Measurements from ENCODE around the gene OR10J4.
A peak's percentile ranks its signal among the peaks of the same experiment; 100 is the strongest.

Gene OR10J4

GRCh38 chr1:159459551-159459950, 27.5 kb downstream of the OR10J4 start:
- TF ChIP-seq CTCF (IDR thresholded peaks at IDR 0.05): no peak
- no peak for DNase-seq (ENCODE audit: low spot score)
- Histone ChIP-seq H3K4me3 (no peak overlapping the region), H3K27ac (no peak overlapping the region)

- Histone ChIP-seq H3K27ac (no peak overlapping the region), H3K4me3 (no peak overlapping the region)
- DNase-seq (ENCODE audit: low spot score): no peak
- TF ChIP-seq CTCF (IDR thresholded peaks at IDR 0.05): no peak
Observed at GRCh38 chr1:159465191-159465603, 33.2 kb downstream of the OR10J4 start.

- no peak overlapping the region for H3K4me3 ChIP-seq
- H3K27ac ChIP-seq: no peak overlapping the region
- DNase-seq (ENCODE audit: low spot score): no peak
- TF ChIP-seq CTCF (IDR thresholded peaks at IDR 0.05): no peak
Observed at GRCh38 chr1:159468321-159468720, 36.3 kb downstream of the OR10J4 start.

GRCh38 chr1:159469921-159470533, 38.0 kb downstream of the OR10J4 start:
- H3K4me3 ChIP-seq: no peak overlapping the region
- H3K27ac ChIP-seq: peak overlapping the region in 1 of 2 donors; percentile 31
- DNase-seq (ENCODE audit: low spot score): no peak
- no peak for TF ChIP-seq CTCF (IDR thresholded peaks at IDR 0.05)

GRCh38 chr1:159473335-159473734, 41.3 kb downstream of the OR10J4 start:
- no peak for DNase-seq (ENCODE audit: low spot score)
- H3K27ac ChIP-seq: no peak overlapping the region
- no peak overlapping the region for H3K4me3 ChIP-seq
- TF ChIP-seq CTCF (IDR thresholded peaks at IDR 0.05): no peak

- Histone ChIP-seq H3K27ac (no peak overlapping the region), H3K4me3 (no peak overlapping the region)
- no peak for DNase-seq (ENCODE audit: low spot score)
- TF ChIP-seq CTCF (IDR thresholded peaks at IDR 0.05): no peak
Observed at GRCh38 chr1:159474926-159475325, 42.9 kb downstream of the OR10J4 start.
